ENCODE measurements around the gene TSPAN31.

GRCh38 chr12:57724936-57725740 is 19.7 kb upstream of the TSPAN31 start:
- TF ChIP-seq, protein P1, sequence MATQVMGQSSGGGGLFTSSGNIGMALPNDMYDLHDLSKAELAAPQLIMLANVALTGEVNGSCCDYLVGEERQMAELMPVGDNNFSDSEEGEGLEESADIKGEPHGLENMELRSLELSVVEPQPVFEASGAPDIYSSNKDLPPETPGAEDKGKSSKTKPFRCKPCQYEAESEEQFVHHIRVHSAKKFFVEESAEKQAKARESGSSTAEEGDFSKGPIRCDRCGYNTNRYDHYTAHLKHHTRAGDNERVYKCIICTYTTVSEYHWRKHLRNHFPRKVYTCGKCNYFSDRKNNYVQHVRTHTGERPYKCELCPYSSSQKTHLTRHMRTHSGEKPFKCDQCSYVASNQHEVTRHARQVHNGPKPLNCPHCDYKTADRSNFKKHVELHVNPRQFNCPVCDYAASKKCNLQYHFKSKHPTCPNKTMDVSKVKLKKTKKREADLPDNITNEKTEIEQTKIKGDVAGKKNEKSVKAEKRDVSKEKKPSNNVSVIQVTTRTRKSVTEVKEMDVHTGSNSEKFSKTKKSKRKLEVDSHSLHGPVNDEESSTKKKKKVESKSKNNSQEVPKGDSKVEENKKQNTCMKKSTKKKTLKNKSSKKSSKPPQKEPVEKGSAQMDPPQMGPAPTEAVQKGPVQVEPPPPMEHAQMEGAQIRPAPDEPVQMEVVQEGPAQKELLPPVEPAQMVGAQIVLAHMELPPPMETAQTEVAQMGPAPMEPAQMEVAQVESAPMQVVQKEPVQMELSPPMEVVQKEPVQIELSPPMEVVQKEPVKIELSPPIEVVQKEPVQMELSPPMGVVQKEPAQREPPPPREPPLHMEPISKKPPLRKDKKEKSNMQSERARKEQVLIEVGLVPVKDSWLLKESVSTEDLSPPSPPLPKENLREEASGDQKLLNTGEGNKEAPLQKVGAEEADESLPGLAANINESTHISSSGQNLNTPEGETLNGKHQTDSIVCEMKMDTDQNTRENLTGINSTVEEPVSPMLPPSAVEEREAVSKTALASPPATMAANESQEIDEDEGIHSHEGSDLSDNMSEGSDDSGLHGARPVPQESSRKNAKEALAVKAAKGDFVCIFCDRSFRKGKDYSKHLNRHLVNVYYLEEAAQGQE (IDR thresholded peaks at IDR 0.05; ENCODE audit: insufficient read depth in 1 of 2, low read depth in 2 of 2, low read length in 2 of 2), result no peak
- no peak for TF ChIP-seq POLR2AphosphoS5 (IDR thresholded peaks at IDR 0.05; ENCODE audit: low read depth, low read length)
- no peak for TF ChIP-seq TAF1 (IDR thresholded peaks at IDR 0.05; ENCODE audit: borderline replicate concordance, insufficient read depth, low read length)
- no peak for TF ChIP-seq SIN3A (IDR thresholded peaks at IDR 0.05; ENCODE audit: borderline replicate concordance, insufficient read depth, low read length)
